T-helper 2 cell treated with Interferon-gamma antibody and Interleukin-4, amounts not matched to agents 5 μg/mL and 100 μg/mL, for 36 hours (primary cell): ENCODE data around the gene SNRPD1.
A peak's percentile ranks its signal among the peaks of the same experiment; 100 is the strongest.
"Not testable (repeated sequence)": the region's sequence is repeated elsewhere in the genome, so short reads cannot be mapped to it uniquely, and the experiment has no call there.

ENCODE experiments used
- DNase-seq: peaks from one replicate; pipeline ENCODE4 v3.0.0; 2021; ENCODE audit warnings: low spot score
- H3K27ac Mint-ChIP-seq: one replicate; pipeline ENCODE4 v1.8.0; 2021; ENCODE audit warnings: mild to moderate bottlenecking, mixed read lengths
- H3K27me3 Mint-ChIP-seq: one replicate; pipeline ENCODE4 v1.8.0; 2021; ENCODE audit warnings: low read depth, mixed read lengths
- H3K36me3 Mint-ChIP-seq: one replicate; pipeline ENCODE4 v1.8.0; 2021; ENCODE audit warnings: low read depth, mixed read lengths
- H3K4me1 Mint-ChIP-seq: one replicate; pipeline ENCODE4 v1.8.0; 2021; ENCODE audit warnings: low read depth, mixed read lengths
- H3K4me3 Mint-ChIP-seq: one replicate; pipeline ENCODE4 v1.8.0; 2022; ENCODE audit warnings: mild to moderate bottlenecking, moderate library complexity, mixed read lengths
- H3K9me3 Mint-ChIP-seq: one replicate; pipeline ENCODE4 v1.8.0; 2021; ENCODE audit warnings: mixed read lengths

SNRPD1 gene

DNA sequence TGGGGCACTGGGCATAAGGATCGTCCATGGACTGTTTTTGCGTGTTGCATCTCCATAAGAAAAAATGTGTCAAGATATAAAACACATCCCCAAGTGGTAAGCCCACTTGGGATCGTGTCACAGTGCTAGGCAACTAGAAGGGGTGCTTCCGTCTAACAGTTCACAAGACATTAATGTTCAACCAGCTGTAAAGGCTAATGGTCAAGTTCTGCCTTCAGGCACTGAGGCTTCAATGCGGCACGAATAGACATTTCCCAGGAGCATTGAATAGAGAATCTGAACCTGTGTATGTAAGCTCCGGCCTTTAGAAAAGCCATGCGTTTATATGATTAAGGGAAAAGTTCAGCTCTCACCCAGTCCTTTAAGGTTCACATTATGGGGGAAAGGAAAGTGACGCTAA is 50.5 kb downstream of the SNRPD1 start:
- Mint-ChIP-seq H3K9me3 (no peaks in the 10 kb centered on the region), H3K4me1 (no peaks in the 10 kb centered on the region), H3K27ac (no peak overlapping the region), H3K4me3 (no peak overlapping the region), H3K36me3 (peaks cover 18% of the 10 kb centered on the region), H3K27me3 (no peaks in the 10 kb centered on the region)
- no peak for DNase-seq

DNA sequence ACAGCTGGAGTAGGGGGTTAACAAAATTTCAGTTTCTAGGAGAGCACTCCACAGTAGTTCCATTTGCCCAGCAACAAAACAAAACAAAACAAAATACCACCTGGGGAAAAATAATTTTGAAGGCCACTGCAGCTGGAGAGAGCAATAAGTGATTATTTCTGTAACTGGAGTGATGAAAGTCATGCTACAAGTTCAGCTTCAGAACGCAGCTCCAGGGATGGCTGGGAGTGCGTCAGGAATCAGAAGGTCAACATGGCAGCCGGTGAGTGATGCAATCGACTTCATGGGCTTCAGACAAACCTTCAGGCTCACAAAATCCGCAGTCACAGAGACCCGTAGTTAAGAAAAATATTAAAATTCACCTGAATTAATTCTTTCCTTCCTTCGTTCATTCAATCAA is 51.5 kb downstream of the SNRPD1 start:
- Mint-ChIP-seq H3K9me3 (no peaks in the 10 kb centered on the region), H3K27me3 (no peaks in the 10 kb centered on the region), H3K4me3 (no peak overlapping the region), H3K27ac (no peak overlapping the region), H3K4me1 (no peaks in the 10 kb centered on the region), H3K36me3 (peaks cover 13% of the 10 kb centered on the region)
- DNase-seq: no peak

DNA sequence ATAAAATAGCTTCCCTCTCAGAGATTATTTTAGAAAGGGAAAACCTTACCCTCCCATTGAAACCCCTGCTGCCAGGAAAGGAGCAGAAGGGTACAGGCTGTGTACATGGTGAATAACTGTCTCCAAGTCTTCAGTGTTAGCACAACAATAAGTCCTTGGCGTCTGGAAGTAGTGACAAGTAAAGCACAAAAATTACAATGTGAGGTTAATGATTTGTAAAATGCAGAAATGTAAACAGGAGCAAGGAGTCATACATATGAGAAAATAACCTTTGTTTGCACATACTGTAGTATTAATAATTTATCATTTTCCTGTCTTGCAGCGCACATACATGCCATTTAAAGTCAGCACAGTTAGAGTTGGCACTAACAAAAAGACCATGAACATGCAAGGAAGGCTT is 52.0 kb downstream of the SNRPD1 start:
- H3K9me3 Mint-ChIP-seq: no peaks in the 10 kb centered on the region
- H3K4me1 Mint-ChIP-seq: no peaks in the 10 kb centered on the region
- no peaks in the 10 kb centered on the region for H3K27me3 Mint-ChIP-seq
- peaks cover 13% of the 10 kb centered on the region for H3K36me3 Mint-ChIP-seq
- H3K27ac Mint-ChIP-seq: no peak overlapping the region
- H3K4me3 Mint-ChIP-seq: no peak overlapping the region
- no peak for DNase-seq

DNA sequence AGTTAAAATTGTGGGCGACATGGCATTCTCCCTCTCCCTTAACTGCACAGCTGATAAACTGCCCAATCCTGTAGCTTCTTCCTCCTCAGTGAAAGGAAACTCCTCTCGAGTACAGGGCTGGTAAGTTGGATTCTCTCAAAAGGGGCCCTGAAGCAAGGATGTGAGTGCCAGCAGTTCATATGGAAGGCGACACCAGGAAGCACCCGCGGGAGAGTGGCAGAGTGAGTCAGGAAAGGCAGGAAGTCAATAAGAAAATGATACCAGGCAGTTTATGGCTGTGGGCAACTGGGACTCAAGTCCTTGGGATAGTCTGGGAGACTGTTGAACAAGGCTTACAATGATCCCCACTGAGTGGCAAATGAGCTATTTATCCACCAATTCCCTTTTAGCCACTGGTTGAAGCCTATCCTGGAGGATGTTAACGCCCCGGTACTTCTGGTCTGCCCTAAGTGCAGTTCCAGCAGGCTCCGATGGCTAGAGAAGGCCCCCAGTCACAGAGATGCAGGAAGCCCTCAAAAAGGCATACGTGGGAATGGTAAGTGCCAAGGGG is 57.7 kb downstream of the SNRPD1 start:
- no peak for DNase-seq
- no peaks in the 10 kb centered on the region for H3K27me3 Mint-ChIP-seq
- H3K4me1 Mint-ChIP-seq: peaks cover 2% of the 10 kb centered on the region
- H3K4me3 Mint-ChIP-seq: no peak overlapping the region
- peaks cover 5% of the 10 kb centered on the region for H3K36me3 Mint-ChIP-seq
- H3K9me3 Mint-ChIP-seq: no peaks in the 10 kb centered on the region
- H3K27ac Mint-ChIP-seq: no peak overlapping the region

DNA sequence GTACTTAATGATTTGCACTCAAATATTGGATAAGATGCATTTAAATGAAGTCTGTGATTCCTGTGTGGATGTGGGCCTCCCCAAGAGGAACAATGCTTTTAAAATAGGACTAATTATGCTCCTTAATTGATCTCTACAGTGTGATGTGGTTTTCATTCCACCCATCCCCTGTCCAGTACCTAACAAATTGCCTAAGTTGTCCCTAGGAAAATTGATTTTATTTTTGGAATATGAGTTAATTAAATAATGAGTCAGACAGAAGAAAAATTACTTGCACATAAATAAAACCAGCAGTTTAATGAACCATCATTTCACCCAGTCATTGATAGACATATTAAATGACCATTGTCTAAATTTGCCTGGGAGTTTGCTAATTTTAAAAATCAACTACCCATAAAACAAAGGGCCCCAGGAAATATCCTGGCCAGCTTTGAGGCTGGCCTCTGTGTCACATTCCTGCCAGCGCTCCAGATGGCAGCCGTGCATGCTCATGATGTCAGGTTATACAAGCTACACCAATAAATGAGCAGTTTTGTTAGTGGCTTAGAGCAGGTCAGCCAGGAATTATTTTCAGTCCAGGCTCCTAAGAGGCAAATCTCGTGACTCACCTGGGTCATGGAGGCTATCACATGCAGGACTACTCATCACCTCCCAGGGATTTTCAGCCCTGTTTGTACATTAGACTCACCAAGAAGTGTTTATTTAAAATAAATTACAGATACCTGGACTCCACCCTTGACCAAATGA is 60.6 kb downstream of the SNRPD1 start:
- Mint-ChIP-seq H3K36me3 (peaks cover 10% of the 10 kb centered on the region), H3K4me3 (no peak overlapping the region), H3K9me3 (no peaks in the 10 kb centered on the region), H3K27ac (no peak overlapping the region), H3K4me1 (peaks cover 6% of the 10 kb centered on the region), H3K27me3 (no peaks in the 10 kb centered on the region)
- no peak for DNase-seq

DNA sequence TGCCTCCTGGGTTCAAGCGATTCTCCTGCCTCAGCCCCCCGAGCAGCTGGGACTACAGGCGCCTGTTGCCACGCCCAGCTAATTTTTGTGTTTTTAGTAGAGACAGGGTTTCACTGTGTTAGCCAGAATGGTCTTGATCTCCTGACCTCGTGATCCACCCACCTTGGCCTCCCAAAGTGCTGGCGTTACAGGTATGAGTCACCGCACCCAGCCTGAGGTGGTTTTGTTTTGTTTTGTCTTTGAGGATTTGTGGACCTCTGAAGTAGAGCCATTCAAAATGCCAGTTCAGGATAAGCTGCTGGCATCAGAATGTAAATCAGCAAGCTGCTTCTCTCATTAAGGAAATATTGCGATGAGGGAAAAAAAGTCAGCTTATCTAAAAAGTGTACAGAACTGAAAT is 63.2 kb downstream of the SNRPD1 start:
- H3K36me3 Mint-ChIP-seq: peaks cover 14% of the 10 kb centered on the region
- not testable (repeated sequence) for H3K27ac Mint-ChIP-seq, H3K4me3 Mint-ChIP-seq, H3K9me3 Mint-ChIP-seq, H3K27me3 Mint-ChIP-seq, H3K4me1 Mint-ChIP-seq
- peak; percentile 24 for DNase-seq

DNA sequence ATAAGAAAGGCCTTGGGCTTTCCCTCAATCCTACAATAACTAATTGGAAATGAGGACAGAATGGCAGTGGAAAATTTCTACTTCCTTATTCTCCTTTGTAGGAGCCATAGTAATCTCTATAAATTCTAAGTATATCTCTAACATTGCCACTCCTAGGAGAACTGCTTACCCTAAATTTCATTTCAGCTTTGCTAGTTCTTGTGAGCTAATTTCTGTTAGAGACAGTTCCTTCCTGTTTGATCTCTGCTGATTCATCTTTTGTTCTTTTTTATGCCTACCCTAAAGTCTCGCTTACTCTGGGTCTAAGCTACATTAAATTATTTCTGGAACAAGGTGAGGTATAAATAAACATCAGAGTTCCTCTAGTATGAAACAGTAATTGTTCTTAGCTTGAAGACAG is 66.7 kb downstream of the SNRPD1 start:
- Mint-ChIP-seq H3K36me3 (peaks cover 10% of the 10 kb centered on the region), H3K4me1 (peaks cover 13% of the 10 kb centered on the region), H3K27ac (no peak overlapping the region), H3K27me3 (no peaks in the 10 kb centered on the region), H3K4me3 (no peak overlapping the region), H3K9me3 (no peaks in the 10 kb centered on the region)
- DNase-seq: no peak

DNA sequence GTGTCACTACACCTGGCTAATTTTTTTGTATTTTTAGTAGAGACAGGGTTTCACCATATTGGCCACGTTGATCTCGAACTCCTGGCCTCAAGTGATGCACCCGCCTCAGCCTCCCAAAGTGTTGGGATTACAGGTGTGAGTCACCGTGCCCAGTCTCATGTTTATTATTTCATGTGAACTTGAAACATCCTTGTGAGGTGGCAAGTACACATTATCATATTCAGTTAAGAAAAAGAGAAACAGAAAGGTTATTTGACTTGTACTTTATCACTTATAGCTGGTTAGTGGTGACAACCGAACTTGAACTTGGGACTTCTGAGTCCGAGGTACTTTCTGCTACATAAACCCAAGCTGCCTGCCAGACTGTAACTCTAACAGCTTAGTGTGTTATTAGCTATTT is 68.0 kb downstream of the SNRPD1 start:
- DNase-seq: no peak
- Mint-ChIP-seq H3K9me3 (no peaks in the 10 kb centered on the region), H3K36me3 (peaks cover 15% of the 10 kb centered on the region), H3K4me1 (peaks cover 20% of the 10 kb centered on the region), H3K27me3 (no peaks in the 10 kb centered on the region), H3K4me3 (no peak overlapping the region), H3K27ac (no peak overlapping the region)

DNA sequence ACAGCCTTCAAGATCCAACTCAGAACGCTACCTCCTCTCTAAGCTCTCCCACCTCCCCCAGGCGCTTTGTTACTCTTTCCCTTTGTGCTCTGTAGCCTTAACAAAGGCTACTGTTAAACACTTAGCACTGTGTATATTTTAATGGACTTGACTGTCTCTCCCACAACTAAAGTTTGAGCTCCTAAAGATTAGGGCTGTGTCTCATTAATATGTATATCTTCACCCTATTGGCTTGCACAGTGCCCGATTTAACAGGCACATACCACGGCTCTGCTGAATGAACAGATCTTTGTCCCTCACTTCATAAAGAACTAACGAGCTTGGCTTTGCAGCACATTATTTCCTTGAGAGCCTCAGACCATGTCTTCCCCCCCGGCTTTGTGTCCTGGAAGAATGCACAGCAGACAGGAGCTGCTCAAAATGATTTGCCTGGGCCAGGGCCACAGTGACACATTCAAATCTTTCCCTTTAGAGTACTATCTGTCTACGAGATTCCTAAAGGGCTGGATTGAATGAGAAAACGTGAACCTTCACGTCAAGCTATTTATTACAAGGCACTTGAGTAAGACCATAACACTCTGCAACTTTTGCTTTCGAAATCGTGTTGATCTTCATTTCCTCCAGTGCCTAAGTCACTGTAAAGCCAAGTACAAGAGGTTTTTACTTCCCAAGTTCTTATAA is 70.4 kb downstream of the SNRPD1 start:
- Mint-ChIP-seq H3K9me3 (no peaks in the 10 kb centered on the region), H3K4me3 (no peak overlapping the region), H3K4me1 (peaks cover 16% of the 10 kb centered on the region), H3K27me3 (no peaks in the 10 kb centered on the region), H3K36me3 (peaks cover 12% of the 10 kb centered on the region), H3K27ac (no peak overlapping the region)
- DNase-seq: peak; percentile 22
